Measurements from ENCODE around the gene MED31.
"Not testable (repeated sequence)": the region's sequence is repeated elsewhere in the genome, so short reads cannot be mapped to it uniquely, and the experiment has no call there.

MED31 gene

GRCh38 chr17:6610011-6610410 lies 41.4 kb downstream of the MED31 start:
- Histone ChIP-seq H3K4me1 (ENCODE audit: control insufficient read depth, insufficient read depth, low read length) (no peaks in the 10 kb centered on the region), H3K27ac (ENCODE audit: low read depth, low read length) (no peak overlapping the region), H3K36me3 (ENCODE audit: control insufficient read depth, insufficient read depth, low read length) (peaks cover 80% of the 10 kb centered on the region), H3K9ac (ENCODE audit: low read depth, low read length) (no peak overlapping the region), H3K27me3 (ENCODE audit: control insufficient read depth, insufficient read depth, low read length) (no peaks in the 10 kb centered on the region), H3K9me3 (ENCODE audit: control insufficient read depth, insufficient read depth, low read length) (no peaks in the 10 kb centered on the region), H3K4me3 (ENCODE audit: low read depth, low read length) (no peak overlapping the region)

GRCh38 chr17:6608321-6608720 lies 43.1 kb downstream of the MED31 start:
- Histone ChIP-seq H3K27me3 (ENCODE audit: control insufficient read depth, insufficient read depth, low read length) (no peaks in the 10 kb centered on the region), H3K9me3 (ENCODE audit: control insufficient read depth, insufficient read depth, low read length) (no peaks in the 10 kb centered on the region), H3K27ac (ENCODE audit: low read depth, low read length) (no peak overlapping the region), H3K4me1 (ENCODE audit: control insufficient read depth, insufficient read depth, low read length) (no peaks in the 10 kb centered on the region), H3K9ac (ENCODE audit: low read depth, low read length) (no peak overlapping the region), H3K4me3 (ENCODE audit: low read depth, low read length) (no peak overlapping the region), H3K36me3 (ENCODE audit: control insufficient read depth, insufficient read depth, low read length) (peaks cover 85% of the 10 kb centered on the region)

GRCh38 chr17:6605142-6605541 lies 46.3 kb downstream of the MED31 start:
- H3K9ac ChIP-seq (ENCODE audit: low read depth, low read length), result no peak overlapping the region

GRCh38 chr17:6603744-6604325 lies 47.6 kb downstream of the MED31 start:
- no peak overlapping the region for H3K4me3 ChIP-seq (ENCODE audit: low read depth, low read length)
- H3K9ac ChIP-seq (ENCODE audit: low read depth, low read length), result no peak overlapping the region
- no peaks in the 10 kb centered on the region for H3K27me3 ChIP-seq (ENCODE audit: control insufficient read depth, insufficient read depth, low read length)
- H3K4me1 ChIP-seq (ENCODE audit: control insufficient read depth, insufficient read depth, low read length), result no peaks in the 10 kb centered on the region
- peaks cover 92% of the 10 kb centered on the region for H3K36me3 ChIP-seq (ENCODE audit: control insufficient read depth, insufficient read depth, low read length)
- H3K9me3 ChIP-seq (ENCODE audit: control insufficient read depth, insufficient read depth, low read length), result no peaks in the 10 kb centered on the region
- no peak overlapping the region for H3K27ac ChIP-seq (ENCODE audit: low read depth, low read length)

More at GRCh38 chr17:6605142-6605541, 46.3 kb downstream of the MED31 start:
- Histone ChIP-seq H3K4me3 (ENCODE audit: low read depth, low read length) (no peak overlapping the region), H3K27me3 (ENCODE audit: control insufficient read depth, insufficient read depth, low read length) (no peaks in the 10 kb centered on the region), H3K4me1 (ENCODE audit: control insufficient read depth, insufficient read depth, low read length) (no peaks in the 10 kb centered on the region), H3K9me3 (ENCODE audit: control insufficient read depth, insufficient read depth, low read length) (no peaks in the 10 kb centered on the region), H3K27ac (ENCODE audit: low read depth, low read length) (no peak overlapping the region), H3K36me3 (ENCODE audit: control insufficient read depth, insufficient read depth, low read length) (peaks cover 92% of the 10 kb centered on the region)

GRCh38 chr17:6602141-6602540 lies 49.3 kb downstream of the MED31 start:
- no peaks in the 10 kb centered on the region for H3K4me1 ChIP-seq (ENCODE audit: control insufficient read depth, insufficient read depth, low read length)
- no peaks in the 10 kb centered on the region for H3K9me3 ChIP-seq (ENCODE audit: control insufficient read depth, insufficient read depth, low read length)
- H3K27me3 ChIP-seq (ENCODE audit: control insufficient read depth, insufficient read depth, low read length), result no peaks in the 10 kb centered on the region
- no peak overlapping the region for H3K27ac ChIP-seq (ENCODE audit: low read depth, low read length)
- H3K4me3 ChIP-seq (ENCODE audit: low read depth, low read length), result no peak overlapping the region
- H3K36me3 ChIP-seq (ENCODE audit: control insufficient read depth, insufficient read depth, low read length), result peaks cover 89% of the 10 kb centered on the region
- H3K9ac ChIP-seq (ENCODE audit: low read depth, low read length), result no peak overlapping the region

- Histone ChIP-seq H3K9ac (ENCODE audit: low read depth, low read length) (no peak overlapping the region), H3K27ac (ENCODE audit: low read depth, low read length) (no peak overlapping the region), H3K27me3 (ENCODE audit: control insufficient read depth, insufficient read depth, low read length) (no peaks in the 10 kb centered on the region), H3K9me3 (ENCODE audit: control insufficient read depth, insufficient read depth, low read length) (no peaks in the 10 kb centered on the region), H3K4me1 (ENCODE audit: control insufficient read depth, insufficient read depth, low read length) (no peaks in the 10 kb centered on the region), H3K4me3 (ENCODE audit: low read depth, low read length) (no peak overlapping the region), H3K36me3 (ENCODE audit: control insufficient read depth, insufficient read depth, low read length) (peaks cover 87% of the 10 kb centered on the region)
Measured at GRCh38 chr17:6599364-6599763, 52.0 kb downstream of the MED31 start.

GRCh38 chr17:6597727-6598126 lies 53.7 kb downstream of the MED31 start:
- Histone ChIP-seq H3K27ac (ENCODE audit: low read depth, low read length) (no peak overlapping the region), H3K27me3 (ENCODE audit: control insufficient read depth, insufficient read depth, low read length) (no peaks in the 10 kb centered on the region), H3K9me3 (ENCODE audit: control insufficient read depth, insufficient read depth, low read length) (no peaks in the 10 kb centered on the region), H3K9ac (ENCODE audit: low read depth, low read length) (no peak overlapping the region), H3K4me1 (ENCODE audit: control insufficient read depth, insufficient read depth, low read length) (no peaks in the 10 kb centered on the region), H3K4me3 (ENCODE audit: low read depth, low read length) (no peak overlapping the region), H3K36me3 (ENCODE audit: control insufficient read depth, insufficient read depth, low read length) (peaks cover 85% of the 10 kb centered on the region)

- Histone ChIP-seq H3K27me3 (ENCODE audit: control insufficient read depth, insufficient read depth, low read length) (no peaks in the 10 kb centered on the region), H3K4me1 (ENCODE audit: control insufficient read depth, insufficient read depth, low read length) (no peaks in the 10 kb centered on the region), H3K36me3 (ENCODE audit: control insufficient read depth, insufficient read depth, low read length) (peaks cover 84% of the 10 kb centered on the region), H3K9ac (ENCODE audit: low read depth, low read length) (no peak overlapping the region), H3K4me3 (ENCODE audit: low read depth, low read length) (no peak overlapping the region), H3K27ac (ENCODE audit: low read depth, low read length) (no peak overlapping the region), H3K9me3 (ENCODE audit: control insufficient read depth, insufficient read depth, low read length) (no peaks in the 10 kb centered on the region)
Measured at GRCh38 chr17:6596941-6597340, 54.5 kb downstream of the MED31 start.

GRCh38 chr17:6596511-6596910 lies 54.9 kb downstream of the MED31 start:
- Histone ChIP-seq H3K36me3 (ENCODE audit: control insufficient read depth, insufficient read depth, low read length) (peaks cover 87% of the 10 kb centered on the region), H3K27ac (ENCODE audit: low read depth, low read length) (no peak overlapping the region), H3K4me3 (ENCODE audit: low read depth, low read length) (no peak overlapping the region), H3K27me3 (ENCODE audit: control insufficient read depth, insufficient read depth, low read length) (no peaks in the 10 kb centered on the region), H3K9me3 (ENCODE audit: control insufficient read depth, insufficient read depth, low read length) (no peaks in the 10 kb centered on the region), H3K9ac (ENCODE audit: low read depth, low read length) (no peak overlapping the region), H3K4me1 (ENCODE audit: control insufficient read depth, insufficient read depth, low read length) (0 out of 2 replicates have a peak, but pooled peaks cover 2% of the 10 kb centered on the region)

GRCh38 chr17:6596081-6596480 lies 55.3 kb downstream of the MED31 start:
- H3K9ac ChIP-seq (ENCODE audit: low read depth, low read length), result no peak overlapping the region
- H3K27me3 ChIP-seq (ENCODE audit: control insufficient read depth, insufficient read depth, low read length), result no peaks in the 10 kb centered on the region
- H3K9me3 ChIP-seq (ENCODE audit: control insufficient read depth, insufficient read depth, low read length), result no peaks in the 10 kb centered on the region
- H3K27ac ChIP-seq (ENCODE audit: low read depth, low read length), result no peak overlapping the region
- H3K36me3 ChIP-seq (ENCODE audit: control insufficient read depth, insufficient read depth, low read length), result peaks cover 87% of the 10 kb centered on the region
- 0 out of 2 replicates have a peak, but pooled peaks cover 2% of the 10 kb centered on the region for H3K4me1 ChIP-seq (ENCODE audit: control insufficient read depth, insufficient read depth, low read length)
- H3K4me3 ChIP-seq (ENCODE audit: low read depth, low read length), result no peak overlapping the region

GRCh38 chr17:6593371-6593770 lies 58.0 kb downstream of the MED31 start:
- peaks cover 86% of the 10 kb centered on the region for H3K36me3 ChIP-seq (ENCODE audit: control insufficient read depth, insufficient read depth, low read length)
- H3K4me1 ChIP-seq (ENCODE audit: control insufficient read depth, insufficient read depth, low read length); H3K27me3 ChIP-seq (ENCODE audit: control insufficient read depth, insufficient read depth, low read length); H3K27ac ChIP-seq (ENCODE audit: low read depth, low read length); H3K4me3 ChIP-seq (ENCODE audit: low read depth, low read length); H3K9me3 ChIP-seq (ENCODE audit: control insufficient read depth, insufficient read depth, low read length); H3K9ac ChIP-seq (ENCODE audit: low read depth, low read length): not testable (repeated sequence)

Measured in HUES48 (cell line).